NCI-H1417 (cell line): ENCODE results near the gene CNTROB.

Experiments used
- DNase-seq, 3 experiments: peaks; one replicate each; lab custom pipeline; 2025; lab: John Stamatoyannopoulos, UW

Gene CNTROB

GRCh38 chr17:7903154-7904103 lies 28.6 kb upstream of the CNTROB start:
- peak in 2 of 3 experiments; percentile 2 to 77 for DNase-seq

GRCh38 chr17:7909089-7909488 lies 22.9 kb upstream of the CNTROB start:
- DNase-seq, result no peak

- DNase-seq, result no peak
Observed at GRCh38 chr17:7910281-7910680, 21.7 kb upstream of the CNTROB start.

GRCh38 chr17:7910711-7911110 lies 21.3 kb upstream of the CNTROB start:
- DNase-seq, result no peak

- DNase-seq, result no peak
Observed at GRCh38 chr17:7911116-7911515, 20.9 kb upstream of the CNTROB start.

GRCh38 chr17:7912927-7913524 lies 19.0 kb upstream of the CNTROB start:
- peak; percentile 4 to 73 (median 4) for DNase-seq

- peak in 1 of 3 experiments; percentile 15 for DNase-seq
Observed at GRCh38 chr17:7915179-7915610, 16.8 kb upstream of the CNTROB start.

GRCh38 chr17:7915611-7916384 lies 16.2 kb upstream of the CNTROB start, which contains the start of gene RNF227:
Gene RNF227, minus strand, starts transcription at chr17:7916289. Its CDS starts 94 bp downstream, at chr17:7916195.
- DNase-seq, result peak; percentile 88 to 97 (median 94)

- no peak for DNase-seq
Observed at GRCh38 chr17:7916385-7916682, 15.7 kb upstream of the CNTROB start.

GRCh38 chr17:7916808-7917207 lies 15.2 kb upstream of the CNTROB start:
- peak in 1 of 3 experiments; percentile 32 for DNase-seq

GRCh38 chr17:7922269-7922844 lies 9.6 kb upstream of the CNTROB start:
- no peak for DNase-seq

- DNase-seq, result peak; percentile 50 to 85 (median 77)
Observed at GRCh38 chr17:7922845-7923628, 9.0 kb upstream of the CNTROB start.

- no peak for DNase-seq
Observed at GRCh38 chr17:7927596-7927995, 4.4 kb upstream of the CNTROB start.

- no peak for DNase-seq
Observed at GRCh38 chr17:7929158-7930023, 2.6 kb upstream of the CNTROB start, which contains the start of gene KCNAB3. Gene KCNAB3, minus strand, starts transcription at chr17:7929856. Its CDS starts 421 bp downstream, at chr17:7929435.

GRCh38 chr17:7930841-7931631 lies 970 bp upstream of the CNTROB start:
- no peak for DNase-seq

GRCh38 chr17:7932483-7932891 lies 481 bp downstream of the CNTROB start:
- peak in 1 of 3 experiments; percentile 51 for DNase-seq

- DNase-seq, result peak; percentile 12 to 53 (median 30)
Observed at GRCh38 chr17:7932949-7933348, 943 bp downstream of the CNTROB start.

GRCh38 chr17:7935859-7936258 lies 3.9 kb downstream of the CNTROB start:
- DNase-seq, result no peak

- DNase-seq, result no peak
Observed at GRCh38 chr17:7940034-7940433, 8.0 kb downstream of the CNTROB start.
